ENCODE results near the gene ECI1.

ECI1 gene

DNA sequence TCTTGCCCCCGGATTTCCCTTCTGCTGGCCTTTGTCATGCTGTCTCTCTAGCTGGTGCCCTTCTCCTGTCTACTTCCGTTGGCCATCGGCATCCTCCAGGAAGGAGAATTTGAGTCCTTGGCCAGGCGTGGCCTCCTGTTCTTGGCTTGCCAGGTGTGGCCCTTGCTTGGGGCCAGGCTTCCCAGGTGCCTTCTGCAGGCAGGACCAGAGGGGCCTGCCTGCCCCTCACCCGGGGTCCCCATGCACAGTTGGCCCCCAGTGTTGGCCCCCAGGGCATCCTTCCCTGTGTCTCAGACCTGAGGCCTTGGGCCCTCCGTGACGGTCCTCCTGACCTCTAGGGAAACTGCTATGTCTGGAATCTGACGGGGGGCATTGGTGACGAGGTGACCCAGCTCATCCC lies 43.5 kb downstream of the ECI1 start:
- Histone ChIP-seq H3K9me2 (replicated peaks; ENCODE audit: insufficient read depth, low read length) (no peaks in the 10 kb centered on the region), H4K20me1 (ENCODE audit: insufficient read depth, low read length) (no peaks in the 10 kb centered on the region), H3K4me3 (ENCODE audit: low read length) (no peak overlapping the region), H3K4me1 (ENCODE audit: low read length) (peaks cover 7% of the 10 kb centered on the region), H3K27me3 (replicated peaks; ENCODE audit: insufficient read depth, low read length) (no peaks in the 10 kb centered on the region; the same call in none of the 2 replicates), H3K79me2 (ENCODE audit: low read length) (peaks cover 31% of the 10 kb centered on the region), H3K27ac (ENCODE audit: low read length) (no peak overlapping the region), H2AFZ (ENCODE audit: low read length) (no peak overlapping the region), H3K36me3 (replicated peaks; ENCODE audit: insufficient read depth, low read length) (no peaks in the 10 kb centered on the region; the same call in 1 of the 2 replicates), H3K9ac (ENCODE audit: low read length) (no peak overlapping the region), H3K4me2 (ENCODE audit: low read depth, low read length) (no peak overlapping the region), H3K9me3 (replicated peaks; ENCODE audit: insufficient read depth, low read length) (no peaks in the 10 kb centered on the region), H3F3A (ENCODE audit: insufficient read depth, low read length) (0 out of 2 replicates have a peak, but pooled peaks cover 3% of the 10 kb centered on the region)
- DNase-seq: no peak
- TF ChIP-seq EZH2phosphoT487 (IDR thresholded peaks at IDR 0.05; ENCODE audit: low read length) (no peak), EZH2 (optimal IDR thresholded peaks at IDR 0.05; ENCODE audit: low read depth, low read length) (no peak)
- TF ChIP-seq, protein P1, sequence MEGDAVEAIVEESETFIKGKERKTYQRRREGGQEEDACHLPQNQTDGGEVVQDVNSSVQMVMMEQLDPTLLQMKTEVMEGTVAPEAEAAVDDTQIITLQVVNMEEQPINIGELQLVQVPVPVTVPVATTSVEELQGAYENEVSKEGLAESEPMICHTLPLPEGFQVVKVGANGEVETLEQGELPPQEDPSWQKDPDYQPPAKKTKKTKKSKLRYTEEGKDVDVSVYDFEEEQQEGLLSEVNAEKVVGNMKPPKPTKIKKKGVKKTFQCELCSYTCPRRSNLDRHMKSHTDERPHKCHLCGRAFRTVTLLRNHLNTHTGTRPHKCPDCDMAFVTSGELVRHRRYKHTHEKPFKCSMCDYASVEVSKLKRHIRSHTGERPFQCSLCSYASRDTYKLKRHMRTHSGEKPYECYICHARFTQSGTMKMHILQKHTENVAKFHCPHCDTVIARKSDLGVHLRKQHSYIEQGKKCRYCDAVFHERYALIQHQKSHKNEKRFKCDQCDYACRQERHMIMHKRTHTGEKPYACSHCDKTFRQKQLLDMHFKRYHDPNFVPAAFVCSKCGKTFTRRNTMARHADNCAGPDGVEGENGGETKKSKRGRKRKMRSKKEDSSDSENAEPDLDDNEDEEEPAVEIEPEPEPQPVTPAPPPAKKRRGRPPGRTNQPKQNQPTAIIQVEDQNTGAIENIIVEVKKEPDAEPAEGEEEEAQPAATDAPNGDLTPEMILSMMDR (IDR thresholded peaks at IDR 0.05; ENCODE audit: low read length): no peak

DNA sequence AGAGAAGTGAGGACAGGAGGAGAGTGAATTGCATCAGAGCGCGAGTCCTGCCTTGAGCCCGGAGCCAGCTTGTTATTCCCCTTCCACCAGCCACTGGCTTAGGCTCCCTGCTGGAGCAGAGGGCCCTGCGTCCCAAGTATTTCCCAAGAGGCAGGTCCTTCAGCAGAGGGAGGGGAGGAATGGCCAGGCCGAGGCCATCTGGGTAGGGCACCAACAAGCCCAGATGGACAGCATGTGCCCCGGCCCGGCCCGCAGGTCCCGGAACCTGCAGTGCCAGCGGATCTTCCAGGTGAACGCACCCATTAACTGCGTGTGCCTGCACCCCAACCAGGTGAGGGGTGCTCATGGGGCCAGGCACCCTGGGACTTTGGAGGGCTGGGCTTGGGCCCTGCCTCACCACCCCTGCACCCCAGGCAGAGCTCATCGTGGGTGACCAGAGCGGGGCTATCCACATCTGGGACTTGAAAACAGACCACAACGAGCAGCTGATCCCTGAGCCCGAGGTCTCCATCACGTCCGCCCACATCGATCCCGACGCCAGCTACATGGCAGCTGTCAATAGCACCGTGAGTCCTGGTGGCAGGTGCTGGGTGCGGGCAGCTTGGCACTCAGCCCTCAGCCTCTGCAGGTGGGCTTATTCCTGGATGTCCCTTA lies 44.5 kb downstream of the ECI1 start:
- Histone ChIP-seq H3K4me3 (ENCODE audit: low read length) (no peak overlapping the region), H3K36me3 (replicated peaks; ENCODE audit: insufficient read depth, low read length) (no peaks in the 10 kb centered on the region; the same call in 1 of the 2 replicates), H3K9ac (ENCODE audit: low read length) (no peak overlapping the region), H3K4me1 (ENCODE audit: low read length) (peaks cover 6% of the 10 kb centered on the region), H3K27ac (ENCODE audit: low read length) (no peak overlapping the region), H3K9me3 (replicated peaks; ENCODE audit: insufficient read depth, low read length) (no peaks in the 10 kb centered on the region), H3K79me2 (ENCODE audit: low read length) (peaks cover 27% of the 10 kb centered on the region), H2AFZ (ENCODE audit: low read length) (no peak overlapping the region), H3K9me2 (replicated peaks; ENCODE audit: insufficient read depth, low read length) (no peaks in the 10 kb centered on the region), H3F3A (ENCODE audit: insufficient read depth, low read length) (0 out of 2 replicates have a peak, but pooled peaks cover 3% of the 10 kb centered on the region), H3K4me2 (ENCODE audit: low read depth, low read length) (peak overlapping the region; percentile 100; the same call in 1 of the 2 replicates), H3K27me3 (replicated peaks; ENCODE audit: insufficient read depth, low read length) (peaks cover 5% of the 10 kb centered on the region), H4K20me1 (ENCODE audit: insufficient read depth, low read length) (no peaks in the 10 kb centered on the region)
- TF ChIP-seq, protein P1 (IDR thresholded peaks at IDR 0.05; ENCODE audit: low read length): no peak
- no peak for TF ChIP-seq EZH2phosphoT487 (IDR thresholded peaks at IDR 0.05; ENCODE audit: low read length)
- DNase-seq: no peak

DNA sequence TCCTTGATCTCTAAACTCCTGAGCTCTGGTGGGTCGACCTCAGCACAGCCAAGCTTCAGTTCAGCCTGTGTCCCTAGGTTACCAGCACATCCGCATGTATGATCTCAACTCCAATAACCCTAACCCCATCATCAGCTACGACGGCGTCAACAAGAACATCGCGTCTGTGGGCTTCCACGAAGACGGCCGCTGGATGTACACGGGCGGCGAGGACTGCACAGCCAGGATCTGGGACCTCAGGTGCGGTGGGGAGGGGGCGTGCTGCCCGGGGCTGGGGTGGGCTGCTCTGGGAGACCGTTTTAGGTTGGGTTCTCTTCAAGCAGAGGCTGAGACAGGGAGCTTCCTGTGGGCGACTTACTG lies 45.0 kb downstream of the ECI1 start:
- TF ChIP-seq EZH2phosphoT487 (IDR thresholded peaks at IDR 0.05; ENCODE audit: low read length) (no peak), EZH2 (optimal IDR thresholded peaks at IDR 0.05; ENCODE audit: low read depth, low read length) (no peak)
- TF ChIP-seq, protein P1 (IDR thresholded peaks at IDR 0.05; ENCODE audit: low read length): no peak
- peak overlapping the region; percentile 100 for H3K4me2 ChIP-seq (ENCODE audit: low read depth, low read length)
- peaks cover 27% of the 10 kb centered on the region for H3K79me2 ChIP-seq (ENCODE audit: low read length)
- no peak for DNase-seq
- H3K4me3 ChIP-seq (ENCODE audit: low read length): peak overlapping the region; percentile 98
- no peaks in the 10 kb centered on the region for H3K9me2 ChIP-seq (replicated peaks; ENCODE audit: insufficient read depth, low read length)
- no peaks in the 10 kb centered on the region for H4K20me1 ChIP-seq (ENCODE audit: insufficient read depth, low read length)
- 0 out of 2 replicates have a peak, but pooled peaks cover 3% of the 10 kb centered on the region for H3F3A ChIP-seq (ENCODE audit: insufficient read depth, low read length)
- H3K4me1 ChIP-seq (ENCODE audit: low read length): peaks cover 6% of the 10 kb centered on the region
- H3K9me3 ChIP-seq (replicated peaks; ENCODE audit: insufficient read depth, low read length): no peaks in the 10 kb centered on the region
- H2AFZ ChIP-seq (ENCODE audit: low read length): no peak overlapping the region; the same call in 1 of the 2 replicates
- H3K36me3 ChIP-seq (replicated peaks; ENCODE audit: insufficient read depth, low read length): no peaks in the 10 kb centered on the region; the same call in 1 of the 2 replicates
- peaks cover 10% of the 10 kb centered on the region for H3K27me3 ChIP-seq (replicated peaks; ENCODE audit: insufficient read depth, low read length)
- peak overlapping the region; percentile 74; the same call in 1 of the 2 replicates for H3K27ac ChIP-seq (ENCODE audit: low read length)
- H3K9ac ChIP-seq (ENCODE audit: low read length): peak overlapping the region; percentile 96
